GM12891 (cell line): ENCODE results near the gene CRTC1.

Experiments
- POLR2A ChIP-seq: IDR thresholded peaks from 2 replicates; pipeline ENCODE4 v1.6.1; 2011; ENCODE audit warnings: low read depth, low read length, control low read depth
- POLR2AphosphoS5 ChIP-seq: IDR thresholded peaks from 2 replicates; pipeline ENCODE4 v1.6.1; 2011; ENCODE audit warnings: low read depth, low read length, control low read depth
- POU2F2 ChIP-seq: IDR thresholded peaks from 2 replicates; pipeline ENCODE4 v1.6.1; 2011; ENCODE audit warnings: low read depth, mild to moderate bottlenecking, control low read depth, low read length, moderate library complexity
- SPI1 ChIP-seq: IDR thresholded peaks from 2 replicates; pipeline ENCODE4 v1.6.1; 2011; ENCODE audit warnings: low read depth, low read length, control low read depth
- TAF1 ChIP-seq: IDR thresholded peaks from 2 replicates; pipeline ENCODE4 v1.6.1; 2011; ENCODE audit warnings: low read depth, low read length, control low read depth

GRCh38 chr19:18792661-18793060 lies 109.2 kb downstream of the CRTC1 start:
- TF ChIP-seq POLR2A: no peak
- no peak for TF ChIP-seq TAF1
- TF ChIP-seq POLR2AphosphoS5: no peak
- no peak for TF ChIP-seq SPI1
- no peak for TF ChIP-seq POU2F2
